Adrenal gland (tissue), 12 donors: ENCODE results near the gene PFKFB1. TPM values are rescaled to one million over a fixed set of nuclear protein-coding genes. Genes with fewer than 3 reads are reported as not detected.

ENCODE experiments used
- DNase-seq, 7 donors: peaks; one replicate each; pipeline ENCODE4 v3.0.0-alpha.2; 2019 to 2020
- H3K27ac ChIP-seq, 5 donors: fragments of 200-600 bp; sonication (generic) in 4 of 5; 1 replicate in 3 of 5; 2 replicates in 2 of 5; pipeline versions ENCODE4 v1.5.1 to v1.8.0; 2016 to 2020; ENCODE audit warnings: mild to moderate bottlenecking in 1 of 5
- H3K27me3 ChIP-seq: fragments of 200-600 bp; 2 replicates; pipeline ENCODE4 v1.8.0; 2021
- H3K36me3 ChIP-seq, 2 donors: fragments of 200-600 bp; replicated peaks in 1 of 2; 1 replicate in 1 of 2; 2 replicates in 1 of 2; pipeline versions ENCODE4 v1.5.1 to v1.8.0; 2018 to 2022
- H3K4me1 ChIP-seq, 2 donors: fragments of 200-600 bp; replicated peaks in 1 of 2; 1 replicate in 1 of 2; 2 replicates in 1 of 2; pipeline versions ENCODE4 v1.5.1 to v1.8.0; 2018 to 2021
- H3K4me3 ChIP-seq, 4 donors: fragments of 200-600 bp; sonication (generic) in 3 of 4; one replicate each; pipeline ENCODE4 v1.5.1; 2016 to 2018
- H3K9me3 ChIP-seq, 3 donors: fragments of 200-600 bp; sonication (generic) in 1 of 3; replicated peaks in 1 of 3; 1 replicate in 2 of 3; 2 replicates in 1 of 3; pipeline versions ENCODE4 v1.5.1 to v1.8.0; 2016 to 2021
- POLR2A ChIP-seq, 2 donors: fragments of 450-650 bp; IDR thresholded peaks; one replicate each; pipeline ENCODE4 v1.6.1; 2017; ENCODE audit warnings: antibody characterized with exemption in 2 of 2, mild to moderate bottlenecking in 2 of 2, moderate library complexity in 1 of 2
- WGBS, 4 donors: extraction: QIAGEN DNeasy Blood & Tissue Kit in 2 of 4; methylation state at CpG; one replicate each; pipeline versions ENCODE4 v1.1.5 to v1.1.7; 2013 to 2017; 5-methylcytosine and 5-hydroxymethylcytosine counted together
- intact Hi-C, 2 donors: fragments of 100-400 bp; cut with DNase I; formaldehyde crosslinking; loops; one replicate each; pipeline versions ENCODE4 v1.14.1 to v1.15.0; 2022 to 2023
- polyA plus RNA-seq, 3 donors: library from polyadenylated mRNA; stranded (reverse); fragments of 200-250 nt in 2 of 3; fragments of 350-450 nt in 1 of 3; fragmentation: Illumina TruSeq in 1 of 3; extraction: RNeasy Lipid Tissue Mini Kit (QIAGEN cat#74804) in 1 of 3; gene quantifications; one replicate each; pipeline ENCODE4 v1.2.3, GENCODE V29; 2013 to 2014
- total RNA-seq, 9 donors: library from RNA; depleted of rRNA in 4 of 9; stranded (reverse); fragments of >200 nt in 4 of 9; fragments of 120-200 nt in 1 of 9; fragmentation: NEBNext Ultra II Directional in 1 of 9; extraction: Animal tissue kit (Norgen Biotek cat#: 25700) in 1 of 9; gene quantifications; one replicate each; pipeline versions ENCODE4 v1.1.0 to v1.2.4, GENCODE V29; 2013 to 2023
- TF ChIP-seq, protein P1 (sequence below), 6 experiments: fragments of 450-650 bp in 4 of 6; fragments of 200-600 bp in 2 of 6; sonication (generic) in 1 of 6; IDR thresholded peaks; 1 replicate in 5 of 6; 2 replicates in 1 of 6; pipeline versions ENCODE4 v1.5.1 to v1.8.0; 2016 to 2021; ENCODE audit warnings: antibody characterized with exemption in 6 of 6, mild to moderate bottlenecking in 2 of 6, moderate library complexity in 1 of 6
- donor health status: healthy with polysubstance abuse.
- donor health status: Bipolar disorder and iron deficiency.
- donor health status: DM: yes; HTN: yes; CAD: no.
- donor health status: DM: no; HTN: no; CAD: no.
- donor health status: DM: no; HTN: no; CAD: no.
- donor health status: DM: yes; HTN: yes; CAD: no.

The PFKFB1 gene
- total and polyA plus RNA-seq, 12 donors, result 0.25 to 4.1 (median 0.41) TPM; not detected in 3

DNA sequence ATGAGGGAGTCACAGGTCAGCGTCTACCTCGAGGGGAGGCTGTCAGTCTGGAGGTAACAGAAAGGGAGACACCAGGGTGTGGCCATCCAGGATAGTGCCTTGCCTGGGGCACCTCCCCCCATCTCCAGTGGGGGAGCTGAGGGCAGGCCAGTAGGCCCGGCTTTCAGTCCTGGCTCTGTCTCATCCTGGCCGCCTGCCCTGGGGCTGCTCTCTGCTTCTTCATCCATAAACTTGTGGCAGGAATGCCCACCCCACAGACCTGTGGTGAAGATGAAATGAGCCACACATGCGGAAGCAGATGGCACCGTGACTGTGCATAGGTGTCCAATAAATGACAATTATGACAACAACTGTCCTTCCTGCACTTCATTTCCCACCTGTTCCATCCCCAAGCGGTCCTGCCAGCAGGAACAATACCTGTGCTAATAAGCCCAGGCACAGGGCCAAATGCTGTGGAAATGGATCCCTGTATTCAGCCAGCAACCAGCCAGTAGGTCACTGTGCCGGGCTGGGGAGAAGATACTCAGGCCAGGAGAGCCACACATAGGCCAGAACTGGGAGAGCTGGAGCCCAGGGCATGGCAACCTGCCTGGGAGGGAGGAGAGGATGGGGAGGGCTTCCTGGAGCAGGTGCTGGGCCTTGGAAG, 43.1 kb downstream of the PFKFB1 start:
- no peak for DNase-seq
- no peak for TF ChIP-seq POLR2A (IDR thresholded peaks at IDR 0.05)
- TF ChIP-seq, protein P1, sequence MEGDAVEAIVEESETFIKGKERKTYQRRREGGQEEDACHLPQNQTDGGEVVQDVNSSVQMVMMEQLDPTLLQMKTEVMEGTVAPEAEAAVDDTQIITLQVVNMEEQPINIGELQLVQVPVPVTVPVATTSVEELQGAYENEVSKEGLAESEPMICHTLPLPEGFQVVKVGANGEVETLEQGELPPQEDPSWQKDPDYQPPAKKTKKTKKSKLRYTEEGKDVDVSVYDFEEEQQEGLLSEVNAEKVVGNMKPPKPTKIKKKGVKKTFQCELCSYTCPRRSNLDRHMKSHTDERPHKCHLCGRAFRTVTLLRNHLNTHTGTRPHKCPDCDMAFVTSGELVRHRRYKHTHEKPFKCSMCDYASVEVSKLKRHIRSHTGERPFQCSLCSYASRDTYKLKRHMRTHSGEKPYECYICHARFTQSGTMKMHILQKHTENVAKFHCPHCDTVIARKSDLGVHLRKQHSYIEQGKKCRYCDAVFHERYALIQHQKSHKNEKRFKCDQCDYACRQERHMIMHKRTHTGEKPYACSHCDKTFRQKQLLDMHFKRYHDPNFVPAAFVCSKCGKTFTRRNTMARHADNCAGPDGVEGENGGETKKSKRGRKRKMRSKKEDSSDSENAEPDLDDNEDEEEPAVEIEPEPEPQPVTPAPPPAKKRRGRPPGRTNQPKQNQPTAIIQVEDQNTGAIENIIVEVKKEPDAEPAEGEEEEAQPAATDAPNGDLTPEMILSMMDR (IDR thresholded peaks at IDR 0.05), result no peak
- intact Hi-C loops, result no loop called here
- H3K27me3 ChIP-seq, result no peaks in the 10 kb centered on the region
- no peak overlapping the region for H3K27ac ChIP-seq
- H3K9me3 ChIP-seq, result no peaks in the 10 kb centered on the region
- no peaks in the 10 kb centered on the region for H3K36me3 ChIP-seq
- 60 to 100% (median 80%) methylated on average over 2 to 8 of the region's 8 CpGs for WGBS, 4 donors
- H3K4me1 ChIP-seq, result no peaks in the 10 kb centered on the region
- no peak overlapping the region for H3K4me3 ChIP-seq

DNA sequence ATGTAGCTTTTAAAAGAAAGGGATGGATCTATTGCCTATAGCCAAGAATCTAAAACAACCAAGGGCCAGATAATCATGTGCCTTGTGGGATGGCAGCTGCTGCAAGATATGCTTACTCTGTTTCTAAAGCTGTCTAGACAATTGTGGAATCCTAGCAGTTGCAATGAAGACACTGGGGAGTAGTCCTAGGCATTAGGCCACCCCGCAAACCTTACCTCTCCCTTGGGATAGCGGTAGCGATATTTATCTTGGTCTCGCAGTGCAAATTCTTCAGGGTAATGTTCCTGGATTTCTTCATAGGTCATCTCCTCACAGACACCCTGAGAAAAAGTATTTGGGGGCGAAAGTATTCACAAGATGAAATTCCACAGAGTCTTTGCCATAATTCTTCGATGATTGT, 48.8 kb downstream of the PFKFB1 start:
- Histone ChIP-seq H3K4me1 (no peaks in the 10 kb centered on the region), H3K4me3 (no peak overlapping the region), H3K27ac (no peak overlapping the region), H3K36me3 (no peaks in the 10 kb centered on the region), H3K9me3 (no peaks in the 10 kb centered on the region), H3K27me3 (no peaks in the 10 kb centered on the region)
- 75 to 87% (median 80%) methylated on average over 3 to 6 of the region's 6 CpGs for WGBS, 4 donors
- intact Hi-C loops, result no loop called here
- TF ChIP-seq, protein P1 (IDR thresholded peaks at IDR 0.05), result no peak
- TF ChIP-seq POLR2A (IDR thresholded peaks at IDR 0.05), result no peak
- no peak for DNase-seq

- Histone ChIP-seq H3K4me1 (no peaks in the 10 kb centered on the region), H3K9me3 (no peaks in the 10 kb centered on the region), H3K4me3 (no peak overlapping the region), H3K27ac (no peak overlapping the region), H3K36me3 (no peaks in the 10 kb centered on the region), H3K27me3 (no peaks in the 10 kb centered on the region)
- TF ChIP-seq POLR2A (IDR thresholded peaks at IDR 0.05), result no peak
- TF ChIP-seq, protein P1 (IDR thresholded peaks at IDR 0.05), result no peak
- DNase-seq, result no peak
- intact Hi-C loops, result no loop called here
Observed at GRCh38 chrX:54944816-54945215, 49.2 kb downstream of the PFKFB1 start.

DNA sequence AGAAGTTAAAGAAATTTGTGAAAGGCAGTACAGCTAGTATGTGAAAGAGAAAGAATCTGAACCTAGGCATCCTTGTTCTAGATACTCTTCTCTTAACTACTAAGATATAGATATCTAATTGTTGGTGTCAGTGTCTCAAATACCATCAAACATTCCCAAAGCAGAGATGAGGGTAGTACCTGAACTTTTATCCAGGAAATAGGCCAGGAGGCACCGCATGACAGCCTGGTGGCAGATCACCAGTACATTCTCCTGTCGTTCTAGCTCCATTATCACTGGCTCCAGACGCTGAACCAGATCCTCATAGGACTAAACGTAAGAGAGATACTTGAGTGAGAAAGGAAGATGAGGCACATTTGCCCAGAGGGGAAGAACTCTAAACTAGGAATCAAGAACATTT, 56.6 kb downstream of the PFKFB1 start:
- no peak for DNase-seq
- 77 to 94% (median 91%) methylated on average over 4 of the region's 4 CpGs for WGBS, 4 donors
- H3K36me3 ChIP-seq, result no peaks in the 10 kb centered on the region
- intact Hi-C loops, result no loop called here
- H3K4me1 ChIP-seq, result no peaks in the 10 kb centered on the region
- no peak overlapping the region for H3K4me3 ChIP-seq
- H3K27ac ChIP-seq, result no peak overlapping the region
- H3K27me3 ChIP-seq, result no peaks in the 10 kb centered on the region
- no peaks in the 10 kb centered on the region for H3K9me3 ChIP-seq
- TF ChIP-seq, protein P1 (IDR thresholded peaks at IDR 0.05), result no peak
- no peak for TF ChIP-seq POLR2A (IDR thresholded peaks at IDR 0.05)
